Muscle layer of duodenum (tissue), 2 donors: Measurements from ENCODE around the gene TRIM24.

Experiments
- H3K27ac ChIP-seq: one replicate; pipeline ENCODE4 v1.7.0; 2013; ENCODE audit warnings: mild to moderate bottlenecking, low read length
- H3K27me3 ChIP-seq: one replicate; pipeline ENCODE4 v1.7.0; 2013; ENCODE audit warnings: low read depth, mild to moderate bottlenecking, control low read depth, low read length
- H3K36me3 ChIP-seq, 2 donors: one replicate each; pipeline ENCODE4 v1.7.0; 2013; ENCODE audit warnings: low read length in 2 of 2, control low read depth in 1 of 2, mild to moderate bottlenecking in 1 of 2; ENCODE audit not compliant: insufficient read depth in 2 of 2, control insufficient read depth in 1 of 2
- H3K4me1 ChIP-seq, 2 donors: one replicate each; pipeline ENCODE4 v1.7.0; 2013; ENCODE audit warnings: low read length in 2 of 2, mild to moderate bottlenecking in 2 of 2, control low read depth in 1 of 2, moderate library complexity in 1 of 2; ENCODE audit not compliant: insufficient read depth in 2 of 2, control insufficient read depth in 1 of 2
- H3K4me3 ChIP-seq, 2 donors: one replicate each; pipeline ENCODE4 v1.7.0; 2013; ENCODE audit warnings: low read length in 2 of 2, low read depth in 1 of 2, mild to moderate bottlenecking in 1 of 2
- H3K9me3 ChIP-seq, 2 donors: one replicate each; pipeline ENCODE4 v1.7.0; 2013; ENCODE audit warnings: low read length in 2 of 2, control low read depth in 1 of 2, mild to moderate bottlenecking in 1 of 2; ENCODE audit not compliant: control insufficient read depth in 1 of 2
- donor health status: healthy.

TRIM24 gene

DNA sequence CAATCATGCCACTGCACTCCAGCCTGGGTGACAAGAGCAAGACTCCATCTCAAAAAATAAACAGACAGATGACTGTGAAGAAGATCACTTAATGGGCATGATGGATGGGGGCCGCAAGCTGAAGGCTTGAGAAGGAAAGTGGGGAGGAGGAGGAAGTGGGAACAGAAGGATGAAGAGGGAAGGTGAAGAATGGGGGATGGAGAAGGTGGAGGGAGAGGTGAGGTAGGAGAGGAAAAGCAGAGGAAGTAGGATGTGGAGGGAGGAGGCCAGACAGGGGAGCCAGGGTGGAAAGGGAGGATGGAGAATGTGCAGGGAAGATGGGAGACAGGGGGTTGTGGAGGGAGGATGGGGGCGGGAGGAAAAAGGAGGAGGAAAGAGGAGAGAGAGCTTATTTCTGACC, 172.3 kb downstream of the TRIM24 start:
- Histone ChIP-seq H3K36me3 (no peaks in the 10 kb centered on the region), H3K4me3 (no peak overlapping the region), H3K9me3 (no peaks in the 10 kb centered on the region), H3K4me1 (no peaks in the 10 kb centered on the region), H3K27me3 (no peaks in the 10 kb centered on the region), H3K27ac (no peak overlapping the region)

DNA sequence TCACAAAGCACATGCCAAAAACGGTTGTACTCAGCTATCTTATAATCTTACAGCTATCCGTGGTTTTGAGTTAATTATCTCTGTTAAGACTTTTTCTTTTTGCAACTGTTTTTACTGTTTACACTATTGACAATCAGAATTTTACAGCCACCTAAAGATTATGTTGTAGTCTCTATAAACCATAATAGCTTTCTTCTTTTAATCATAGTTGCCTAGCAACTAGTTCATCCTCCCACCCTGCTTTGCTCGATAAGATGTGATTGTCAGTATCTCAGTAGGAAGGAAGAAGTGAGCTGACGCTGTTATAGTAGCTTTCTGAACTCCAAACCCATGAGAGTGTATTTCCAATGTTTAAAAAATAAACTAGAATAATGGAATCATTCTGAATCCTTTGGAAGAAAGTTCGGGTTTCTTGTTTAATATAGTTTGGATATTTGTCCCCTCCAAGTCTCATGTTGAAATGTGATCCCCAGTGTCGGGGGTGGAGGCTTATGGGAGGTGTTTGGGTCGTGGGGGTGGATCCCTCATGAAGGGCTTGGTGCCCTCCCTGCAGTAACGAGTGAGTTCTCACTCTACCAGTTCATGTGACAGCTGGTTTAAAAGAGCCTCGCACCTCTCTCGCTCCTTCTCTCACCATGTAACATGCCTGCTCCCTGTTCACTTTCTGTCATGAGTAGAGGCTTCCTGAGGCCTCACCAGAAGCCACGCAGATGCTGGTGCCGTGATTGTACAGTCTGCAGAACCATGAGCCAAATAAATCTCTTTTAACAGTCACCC, 173.0 kb downstream of the TRIM24 start:
- no peaks in the 10 kb centered on the region for H3K4me1 ChIP-seq
- no peak overlapping the region for H3K27ac ChIP-seq
- H3K9me3 ChIP-seq: no peaks in the 10 kb centered on the region
- no peaks in the 10 kb centered on the region for H3K27me3 ChIP-seq
- no peaks in the 10 kb centered on the region for H3K36me3 ChIP-seq
- H3K4me3 ChIP-seq: no peak overlapping the region
